Activated T-helper 1 cell treated with anti-CD3 and anti-CD28 coated beads, Interleukin-12 subunit alpha, Interleukin-12 subunit beta, Interleukin-2, Interleukin-4 antibody, amounts not matched to agents 30 ng/mL and 10 ng/mL and 1 ng/mL, durations not matched to agents 14 hours and 24 hours and 36 hours (primary cell): ENCODE measurements around the gene IGSF22. TPM values are rescaled to one million over a fixed set of nuclear protein-coding genes. Genes with fewer than 3 reads are reported as not detected.

Experiments
- DNase-seq: peaks from one replicate; pipeline ENCODE4 v3.0.0; 2021; ENCODE audit warnings: low spot score
- H3K27ac Mint-ChIP-seq: one replicate; pipeline ENCODE4 v1.8.0; 2021; ENCODE audit warnings: mild to moderate bottlenecking, mixed read lengths
- H3K27me3 Mint-ChIP-seq: one replicate; pipeline ENCODE4 v1.8.0; 2022; ENCODE audit warnings: mild to moderate bottlenecking, moderate library complexity, mixed read lengths; ENCODE audit not compliant: insufficient read depth
- H3K36me3 Mint-ChIP-seq: one replicate; pipeline ENCODE4 v1.8.0; 2021; ENCODE audit warnings: low read depth, mixed read lengths
- H3K4me1 Mint-ChIP-seq: one replicate; pipeline ENCODE4 v1.8.0; 2021; ENCODE audit warnings: low read depth, mixed read lengths
- H3K4me3 Mint-ChIP-seq: one replicate; pipeline ENCODE4 v1.8.0; 2021; ENCODE audit warnings: mild to moderate bottlenecking, moderate library complexity, mixed read lengths
- H3K9me3 Mint-ChIP-seq: one replicate; pipeline ENCODE4 v1.8.0; 2021; ENCODE audit warnings: mixed read lengths
- intact Hi-C: fragments of 100-400 bp; cut with micrococcal nuclease; formaldehyde crosslinking; loops from one replicate; pipeline ENCODE4 v1.15.1; 2024
- total RNA-seq: library from RNA; stranded (reverse); gene quantifications from 2 replicates; pipeline ENCODE4 v1.2.3, GENCODE V29; 2022

IGSF22 gene
- total RNA-seq, 1 donor from 2014 or later = 0.86 TPM

- intact Hi-C loops = loop anchor here (1.0 to 5.0 kb wide), 7 partner anchors 23 to 399 kb away; partner anchors contain the start of genes GTF2H1, HPS5, LDHA and SPTY2D1
- peak overlapping the region; percentile 87 for H3K4me3 Mint-ChIP-seq
- H3K27ac Mint-ChIP-seq = peak overlapping the region; percentile 64
- no peaks in the 10 kb centered on the region for H3K9me3 Mint-ChIP-seq
- peaks cover 21% of the 10 kb centered on the region for H3K4me1 Mint-ChIP-seq
- DNase-seq = peak; percentile 78
- no peaks in the 10 kb centered on the region for H3K36me3 Mint-ChIP-seq
- H3K27me3 Mint-ChIP-seq = peaks cover 31% of the 10 kb centered on the region
Measured at GRCh38 chr11:18720808-18721560, 5.0 kb downstream of the IGSF22 start.

- H3K27me3 Mint-ChIP-seq = peaks cover 26% of the 10 kb centered on the region
- H3K36me3 Mint-ChIP-seq = no peaks in the 10 kb centered on the region
- H3K9me3 Mint-ChIP-seq = no peaks in the 10 kb centered on the region
- DNase-seq = no peak
- intact Hi-C loops = loop anchor here (5.0 kb wide), 4 partner anchors 88 to 398 kb away; partner anchors contain the start of genes GTF2H1, HPS5, LDHA and SPTY2D1
- peaks cover 21% of the 10 kb centered on the region for H3K4me1 Mint-ChIP-seq
- H3K27ac Mint-ChIP-seq = no peak overlapping the region
- H3K4me3 Mint-ChIP-seq = peak overlapping the region; percentile 75
Measured at GRCh38 chr11:18720091-18720807, 5.7 kb downstream of the IGSF22 start.

GRCh38 chr11:18715476-18715875 lies 10.5 kb downstream of the IGSF22 start:
- Mint-ChIP-seq H3K4me1 (peaks cover 6% of the 10 kb centered on the region), H3K27me3 (peaks cover 17% of the 10 kb centered on the region), H3K4me3 (no peak overlapping the region), H3K9me3 (no peaks in the 10 kb centered on the region), H3K36me3 (no peaks in the 10 kb centered on the region), H3K27ac (no peak overlapping the region)
- intact Hi-C loops = no loop called here
- DNase-seq = no peak

GRCh38 chr11:18714443-18714780 lies 11.6 kb downstream of the IGSF22 start:
- no peak for DNase-seq
- Mint-ChIP-seq H3K4me3 (no peak overlapping the region), H3K4me1 (no peaks in the 10 kb centered on the region), H3K27me3 (peaks cover 18% of the 10 kb centered on the region), H3K36me3 (no peaks in the 10 kb centered on the region), H3K9me3 (no peaks in the 10 kb centered on the region), H3K27ac (no peak overlapping the region)
- intact Hi-C loops = no loop called here

GRCh38 chr11:18713646-18714442 lies 12.1 kb downstream of the IGSF22 start:
- H3K9me3 Mint-ChIP-seq = no peaks in the 10 kb centered on the region

GRCh38 chr11:18710545-18710944 lies 15.4 kb downstream of the IGSF22 start:
- Mint-ChIP-seq H3K36me3 (no peaks in the 10 kb centered on the region), H3K4me1 (peaks cover 12% of the 10 kb centered on the region), H3K27me3 (peaks cover 27% of the 10 kb centered on the region), H3K9me3 (no peaks in the 10 kb centered on the region), H3K27ac (no peak overlapping the region), H3K4me3 (no peak overlapping the region)
- intact Hi-C loops = no loop called here
- DNase-seq = no peak

More at GRCh38 chr11:18713646-18714442, 12.1 kb downstream of the IGSF22 start:
- Mint-ChIP-seq H3K27ac (no peak overlapping the region), H3K36me3 (no peaks in the 10 kb centered on the region), H3K27me3 (peaks cover 20% of the 10 kb centered on the region), H3K4me1 (no peaks in the 10 kb centered on the region), H3K4me3 (no peak overlapping the region)
- DNase-seq = no peak
- intact Hi-C loops = no loop called here

- no peak for DNase-seq
- Mint-ChIP-seq H3K4me1 (peaks cover 22% of the 10 kb centered on the region), H3K27ac (no peak overlapping the region), H3K27me3 (peaks cover 34% of the 10 kb centered on the region), H3K36me3 (peaks cover 2% of the 10 kb centered on the region), H3K9me3 (no peaks in the 10 kb centered on the region), H3K4me3 (no peak overlapping the region)
- intact Hi-C loops = no loop called here
Measured at GRCh38 chr11:18709414-18709813, 16.6 kb downstream of the IGSF22 start.

DNA sequence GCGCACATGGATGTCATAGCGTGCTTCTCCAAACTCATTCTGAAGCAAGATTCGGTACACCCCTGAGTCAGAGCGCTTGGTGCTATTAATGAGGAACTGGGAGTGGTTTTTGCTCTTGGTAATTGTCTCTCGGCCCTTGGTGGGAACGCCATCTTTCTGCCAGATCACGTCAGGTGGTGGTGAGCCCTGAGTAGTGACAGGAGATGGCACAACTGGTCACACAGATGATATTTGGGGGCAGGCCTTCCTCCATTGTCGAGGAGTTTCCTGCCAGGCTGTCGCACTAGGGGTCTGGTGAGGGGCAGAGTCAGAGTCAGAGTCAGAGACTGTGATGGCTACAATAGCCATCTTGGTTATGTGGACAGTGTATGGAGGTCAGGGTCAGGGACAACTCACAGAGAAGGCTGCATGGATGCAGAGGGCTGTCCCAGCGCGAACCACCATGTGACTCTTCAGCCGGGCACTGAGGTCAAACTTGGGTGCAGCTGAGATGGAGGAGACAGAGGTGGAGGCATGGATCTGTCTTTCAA lies 18.1 kb downstream of the IGSF22 start:
- no peak for DNase-seq
- intact Hi-C loops = no loop called here
- peaks cover 22% of the 10 kb centered on the region for H3K4me1 Mint-ChIP-seq
- H3K36me3 Mint-ChIP-seq = peaks cover 2% of the 10 kb centered on the region
- no peaks in the 10 kb centered on the region for H3K9me3 Mint-ChIP-seq
- no peak overlapping the region for H3K4me3 Mint-ChIP-seq
- H3K27me3 Mint-ChIP-seq = peaks cover 34% of the 10 kb centered on the region
- H3K27ac Mint-ChIP-seq = no peak overlapping the region

GRCh38 chr11:18706330-18707243 lies 19.4 kb downstream of the IGSF22 start:
- peaks cover 34% of the 10 kb centered on the region for H3K27me3 Mint-ChIP-seq
- H3K9me3 Mint-ChIP-seq = no peaks in the 10 kb centered on the region
- H3K4me3 Mint-ChIP-seq = peak overlapping the region; percentile 88
- H3K36me3 Mint-ChIP-seq = peaks cover 2% of the 10 kb centered on the region
- peaks cover 22% of the 10 kb centered on the region for H3K4me1 Mint-ChIP-seq
- DNase-seq = peak; percentile 37
- H3K27ac Mint-ChIP-seq = peak overlapping the region; percentile 10
- intact Hi-C loops = no loop called here

- Mint-ChIP-seq H3K4me1 (peaks cover 22% of the 10 kb centered on the region), H3K9me3 (no peaks in the 10 kb centered on the region), H3K27me3 (peaks cover 40% of the 10 kb centered on the region), H3K36me3 (peaks cover 2% of the 10 kb centered on the region), H3K27ac (no peak overlapping the region), H3K4me3 (peak overlapping the region; percentile 41)
- DNase-seq = no peak
- intact Hi-C loops = no loop called here
Measured at GRCh38 chr11:18705651-18706281, 20.2 kb downstream of the IGSF22 start.

DNA sequence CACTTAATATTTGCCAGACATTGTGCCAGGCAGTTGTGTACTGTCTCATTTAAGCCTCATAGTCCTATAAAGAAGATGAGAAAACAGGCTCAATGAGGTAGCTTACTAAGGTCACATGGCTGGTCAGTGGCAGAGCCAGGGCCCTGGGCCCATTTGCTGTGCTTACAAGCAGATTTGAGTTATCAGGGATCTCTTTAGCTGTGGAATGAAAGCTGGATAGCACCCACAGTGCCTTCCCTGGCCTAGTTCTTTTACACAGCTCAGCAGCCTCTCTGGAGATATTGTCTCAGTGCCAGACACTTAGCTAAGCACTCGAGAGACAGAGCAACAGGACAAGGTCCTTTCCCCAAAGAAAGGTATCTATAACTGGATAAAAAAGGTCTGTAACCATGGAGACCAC lies 21.3 kb downstream of the IGSF22 start:
- H3K36me3 Mint-ChIP-seq = peaks cover 2% of the 10 kb centered on the region
- H3K9me3 Mint-ChIP-seq = no peaks in the 10 kb centered on the region
- H3K4me1 Mint-ChIP-seq = peaks cover 28% of the 10 kb centered on the region
- peaks cover 45% of the 10 kb centered on the region for H3K27me3 Mint-ChIP-seq
- peak overlapping the region; percentile 62 for H3K4me3 Mint-ChIP-seq
- intact Hi-C loops = no loop called here
- DNase-seq = no peak
- no peak overlapping the region for H3K27ac Mint-ChIP-seq
